Endodermal cell (in vitro differentiated cells): ENCODE results near the gene ASTN2. TPM values are rescaled to one million over a fixed set of nuclear protein-coding genes. Genes with fewer than 3 reads are reported as not detected.

Source experiments
- DNase-seq: peaks from one replicate; pipeline ENCODE4 v3.0.0-alpha.2; 2017
- H3K27ac ChIP-seq: 2 replicates; pipeline ENCODE4 v1.5.1; 2013; ENCODE audit warnings: mild to moderate bottlenecking, low read depth, low read length, moderate library complexity
- H3K27me3 ChIP-seq: 2 replicates; pipeline ENCODE4 v1.6.1; 2013; ENCODE audit warnings: mild to moderate bottlenecking, low read length, moderate library complexity; ENCODE audit not compliant: insufficient read depth, control insufficient read depth, poor library complexity, severe bottlenecking
- H3K36me3 ChIP-seq: 2 replicates; pipeline ENCODE4 v1.7.0; 2013; ENCODE audit warnings: mild to moderate bottlenecking, low read length, moderate library complexity; ENCODE audit not compliant: control insufficient read depth, insufficient read depth
- H3K4me1 ChIP-seq: one replicate; pipeline ENCODE4 v1.7.0; 2013; ENCODE audit warnings: low read length; ENCODE audit not compliant: control insufficient read depth, insufficient read depth
- H3K4me3 ChIP-seq: 2 replicates; pipeline ENCODE4 v1.5.1; 2013; ENCODE audit warnings: mild to moderate bottlenecking, low read length, moderate library complexity
- H3K9ac ChIP-seq: 2 replicates; pipeline ENCODE4 v1.6.1; 2013; ENCODE audit warnings: mild to moderate bottlenecking, low read length, moderate library complexity; ENCODE audit not compliant: poor library complexity, severe bottlenecking; ENCODE audit errors: extremely low read depth
- H3K9me3 ChIP-seq: 2 replicates; pipeline ENCODE4 v1.6.1; 2013; ENCODE audit warnings: mild to moderate bottlenecking, low read length, moderate library complexity; ENCODE audit not compliant: control insufficient read depth
- H3K27ac Mint-ChIP-seq: 2 replicates; pipeline ENCODE4 v1.8.0; 2020; ENCODE audit warnings: mixed read lengths
- H3K27me3 Mint-ChIP-seq: 2 replicates; pipeline ENCODE4 v1.8.0; 2021; ENCODE audit warnings: mild to moderate bottlenecking, mixed read lengths; ENCODE audit not compliant: insufficient read depth
- H3K36me3 Mint-ChIP-seq: 2 replicates; pipeline ENCODE4 v1.8.0; 2020; ENCODE audit warnings: low read depth, mixed read lengths
- H3K4me1 Mint-ChIP-seq: 2 replicates; pipeline ENCODE4 v1.8.0; 2020; ENCODE audit warnings: mixed read lengths
- H3K4me3 Mint-ChIP-seq: 2 replicates; pipeline ENCODE4 v1.8.0; 2020; ENCODE audit warnings: mild to moderate bottlenecking, moderate library complexity, mixed read lengths
- H3K9me3 Mint-ChIP-seq: 2 replicates; pipeline ENCODE4 v1.8.0; 2020; ENCODE audit warnings: mild to moderate bottlenecking, mixed read lengths
- CTCF ChIP-seq: fragments of 200-600 bp; sonication (generic); conservative IDR thresholded peaks from 2 replicates; pipeline ENCODE4 v1.5.0; 2021; ENCODE audit warnings: antibody characterized with exemption, mild to moderate bottlenecking
- WGBS, 2 experiments: methylation state at CpG; one replicate each; pipeline versions ENCODE4 v1.1.5 to v1.1.7; 2013; ENCODE audit warnings: missing lambda C conversion rate in 2 of 2, mixed read lengths in 1 of 2; ENCODE audit not compliant: insufficient coverage in 1 of 2, insufficient read length in 1 of 2; 5-methylcytosine and 5-hydroxymethylcytosine counted together
- total RNA-seq, 2 donors: library from RNA; stranded (reverse); fragmentation: NEBNext Ultra II Directional in 1 of 2; extraction: Animal tissue kit (Norgen Biotek cat#: 25700) in 1 of 2; gene quantifications; 2 replicates in 1 of 2; 3 replicates in 1 of 2; pipeline ENCODE4 v1.2.1, GENCODE V29; 2021

The ASTN2 gene
- total RNA-seq, 2 donors from 2014 or later, result 8.9 to 10.4 TPM

- Histone ChIP-seq H3K27ac (no peak overlapping the region), H3K4me1 (no peaks in the 10 kb centered on the region), H3K9ac (no peak overlapping the region), H3K27me3 (no peaks in the 10 kb centered on the region), H3K4me3 (no peak overlapping the region), H3K36me3 (no peaks in the 10 kb centered on the region), H3K9me3 (no peaks in the 10 kb centered on the region)
- H3K9me3 Mint-ChIP-seq, result no peaks in the 10 kb centered on the region
- H3K4me1 Mint-ChIP-seq, result peaks cover 13% of the 10 kb centered on the region
- no peaks in the 10 kb centered on the region for H3K36me3 Mint-ChIP-seq
- H3K27ac Mint-ChIP-seq, result no peak overlapping the region
- H3K4me3 Mint-ChIP-seq, result no peak overlapping the region
- peaks cover 4% of the 10 kb centered on the region for H3K27me3 Mint-ChIP-seq
- 90 to 92% methylated on average over 2 of the region's 2 CpGs for WGBS, 2 experiments
- no peak for TF ChIP-seq CTCF
- DNase-seq, result no peak
Measured at GRCh38 chr9:116913536-116913935, 501.3 kb downstream of the ASTN2 start.

- H3K9ac ChIP-seq, result no peak overlapping the region
- no peaks in the 10 kb centered on the region for H3K9me3 Mint-ChIP-seq
- peaks cover 10% of the 10 kb centered on the region for H3K27me3 Mint-ChIP-seq
- WGBS, 2 experiments, result 86 to 92% methylated on average over 7 to 10 of the region's 10 CpGs
- no peaks in the 10 kb centered on the region for H3K36me3 ChIP-seq
- H3K9me3 ChIP-seq, result no peaks in the 10 kb centered on the region
- H3K27ac ChIP-seq, result no peak overlapping the region
- H3K4me1 Mint-ChIP-seq, result peaks cover 17% of the 10 kb centered on the region
- H3K4me3 ChIP-seq, result no peak overlapping the region
- H3K27ac Mint-ChIP-seq, result no peak overlapping the region
- H3K4me3 Mint-ChIP-seq, result no peak overlapping the region
- H3K4me1 ChIP-seq, result no peaks in the 10 kb centered on the region
- no peaks in the 10 kb centered on the region for H3K27me3 ChIP-seq
- no peak for DNase-seq
- H3K36me3 Mint-ChIP-seq, result no peaks in the 10 kb centered on the region
- peak; percentile 62 for TF ChIP-seq CTCF
Measured at GRCh38 chr9:116910201-116910600, 504.7 kb downstream of the ASTN2 start.

GRCh38 chr9:116907989-116908388 lies 506.9 kb downstream of the ASTN2 start:
- H3K9me3 ChIP-seq, result no peaks in the 10 kb centered on the region
- no peak for DNase-seq
- Mint-ChIP-seq H3K27ac (no peak overlapping the region), H3K4me3 (no peak overlapping the region), H3K36me3 (no peaks in the 10 kb centered on the region), H3K27me3 (peaks cover 9% of the 10 kb centered on the region), H3K4me1 (peaks cover 17% of the 10 kb centered on the region), H3K9me3 (no peaks in the 10 kb centered on the region)
- H3K27me3 ChIP-seq, result no peaks in the 10 kb centered on the region
- no peak overlapping the region for H3K4me3 ChIP-seq
- H3K27ac ChIP-seq, result no peak overlapping the region
- WGBS, 2 experiments, result 89% methylated on average over 1 to 3 of the region's 3 CpGs
- TF ChIP-seq CTCF, result no peak
- no peaks in the 10 kb centered on the region for H3K4me1 ChIP-seq
- no peaks in the 10 kb centered on the region for H3K36me3 ChIP-seq
- H3K9ac ChIP-seq, result no peak overlapping the region
